ENCODE results near the gene GPR55. TPM values are rescaled to one million over a fixed set of nuclear protein-coding genes. Genes with fewer than 3 reads are reported as not detected.

Gene GPR55
- polyA plus RNA-seq, 1 donor from 2014 or later, result not detected

GRCh38 chr2:230872151-230872967 is 52.7 kb downstream of the GPR55 start:
- H3K4me3 ChIP-seq (ENCODE audit: low read length), result no peak overlapping the region
- no peaks in the 10 kb centered on the region for H3K9me3 ChIP-seq (ENCODE audit: low read length)
- no peak overlapping the region for H2AFZ ChIP-seq (ENCODE audit: low read depth, low read length)
- H3K27me3 ChIP-seq (ENCODE audit: insufficient read depth, low read depth, low read length), result no peaks in the 10 kb centered on the region
- H3K27ac ChIP-seq (ENCODE audit: low read length), result no peak overlapping the region
- no peaks in the 10 kb centered on the region for H3K9me2 ChIP-seq (ENCODE audit: insufficient read depth, low read length)
- H3K79me2 ChIP-seq (replicated peaks; ENCODE audit: insufficient read depth, low read length), result peaks cover 51% of the 10 kb centered on the region
- TF ChIP-seq SMC3 (conservative IDR thresholded peaks at IDR 0.05; ENCODE audit: poor library complexity) (no peak), CTCF (IDR thresholded peaks at IDR 0.05; ENCODE audit: poor library complexity, severe bottlenecking) (no peak), EZH2 (IDR thresholded peaks at IDR 0.05; ENCODE audit: borderline replicate concordance, insufficient read depth, low read length, poor library complexity, severe bottlenecking) (no peak), REST (IDR thresholded peaks at IDR 0.05; ENCODE audit: borderline replicate concordance) (no peak), RAD21 (conservative IDR thresholded peaks at IDR 0.05) (no peak), EP300 (conservative IDR thresholded peaks at IDR 0.05; ENCODE audit: poor library complexity, severe bottlenecking) (no peak), MXI1 (conservative IDR thresholded peaks at IDR 0.05; ENCODE audit: poor library complexity, severe bottlenecking) (no peak), POLR2AphosphoS5 (IDR thresholded peaks at IDR 0.05) (no peak), TAF1 (IDR thresholded peaks at IDR 0.05; ENCODE audit: low read depth) (no peak)
- H3F3A ChIP-seq (ENCODE audit: insufficient read depth, low read length, poor library complexity, severe bottlenecking), result no peaks in the 10 kb centered on the region
- no peak overlapping the region for H3K4me2 ChIP-seq (ENCODE audit: low read length)
- H4K20me1 ChIP-seq (ENCODE audit: insufficient read depth), result no peaks in the 10 kb centered on the region
- H3K36me3 ChIP-seq (ENCODE audit: insufficient read depth, low read length), result no peaks in the 10 kb centered on the region
- H3K9ac ChIP-seq (ENCODE audit: low read length), result no peak overlapping the region

- no peaks in the 10 kb centered on the region for H3K9me2 ChIP-seq (ENCODE audit: insufficient read depth, low read length)
- H3K9ac ChIP-seq (ENCODE audit: low read length), result peak overlapping the region; percentile 60
- no peaks in the 10 kb centered on the region for H3K27me3 ChIP-seq (ENCODE audit: insufficient read depth, low read depth, low read length)
- H3F3A ChIP-seq (ENCODE audit: insufficient read depth, low read length, poor library complexity, severe bottlenecking), result no peaks in the 10 kb centered on the region
- H4K20me1 ChIP-seq (ENCODE audit: insufficient read depth), result no peaks in the 10 kb centered on the region
- H3K4me3 ChIP-seq (ENCODE audit: low read length), result no peak overlapping the region
- H2AFZ ChIP-seq (ENCODE audit: low read depth, low read length), result no peak overlapping the region
- no peaks in the 10 kb centered on the region for H3K9me3 ChIP-seq (ENCODE audit: low read length)
- no peaks in the 10 kb centered on the region for H3K36me3 ChIP-seq (ENCODE audit: insufficient read depth, low read length)
- no peak overlapping the region for H3K4me2 ChIP-seq (ENCODE audit: low read length)
- no peak for TF ChIP-seq SMC3 (conservative IDR thresholded peaks at IDR 0.05; ENCODE audit: poor library complexity)
- TF ChIP-seq REST (IDR thresholded peaks at IDR 0.05; ENCODE audit: borderline replicate concordance), result no peak
- no peak for TF ChIP-seq EZH2 (IDR thresholded peaks at IDR 0.05; ENCODE audit: borderline replicate concordance, insufficient read depth, low read length, poor library complexity, severe bottlenecking)
- no peak for TF ChIP-seq RAD21 (conservative IDR thresholded peaks at IDR 0.05)
- no peak for TF ChIP-seq POLR2AphosphoS5 (IDR thresholded peaks at IDR 0.05)
- TF ChIP-seq TAF1 (IDR thresholded peaks at IDR 0.05; ENCODE audit: low read depth), result no peak
- no peak for TF ChIP-seq EP300 (conservative IDR thresholded peaks at IDR 0.05; ENCODE audit: poor library complexity, severe bottlenecking)
- TF ChIP-seq MXI1 (conservative IDR thresholded peaks at IDR 0.05; ENCODE audit: poor library complexity, severe bottlenecking), result no peak
- no peak for TF ChIP-seq CTCF (IDR thresholded peaks at IDR 0.05; ENCODE audit: poor library complexity, severe bottlenecking)
- H3K79me2 ChIP-seq (replicated peaks; ENCODE audit: insufficient read depth, low read length), result peaks cover 59% of the 10 kb centered on the region
- no peak overlapping the region for H3K27ac ChIP-seq (ENCODE audit: low read length)
These were observed 53.5 kb downstream of the GPR55 start for GRCh38 chr2:230871361-230872150.

All from neural cell (in vitro differentiated cells).